ENCODE measurements around the gene ATP5F1D. TPM values are rescaled to one million over a fixed set of nuclear protein-coding genes. Genes with fewer than 3 reads are reported as not detected.

ATP5F1D gene
- total RNA-seq, 1 experiment from 2014 or later, result 157 TPM

GRCh38 chr19:1226522-1227303, 14.8 kb upstream of the ATP5F1D start:
- Histone ChIP-seq H3K4me3 (no peak overlapping the region), H3K79me2 (ENCODE audit: low read depth) (no peaks in the 10 kb centered on the region), H3K9me3 (ENCODE audit: insufficient read depth, low read depth) (no peaks in the 10 kb centered on the region), H3F3A (ENCODE audit: insufficient read depth, low read depth) (no peaks in the 10 kb centered on the region), H3K27me3 (ENCODE audit: insufficient read depth, low read depth) (no peaks in the 10 kb centered on the region), H2AFZ (no peak overlapping the region), H3K4me1 (replicated peaks; ENCODE audit: insufficient read depth) (0 out of 2 replicates have a peak, but pooled peaks cover 2% of the 10 kb centered on the region), H3K36me3 (ENCODE audit: low read depth) (no peaks in the 10 kb centered on the region), H3K9me2 (ENCODE audit: insufficient read depth) (no peaks in the 10 kb centered on the region), H4K20me1 (ENCODE audit: insufficient read depth) (peaks cover 8% of the 10 kb centered on the region; the same call in 1 of the 2 replicates), H3K4me2 (no peak overlapping the region), H3K27ac (no peak overlapping the region)
- TF ChIP-seq EZH2 (IDR thresholded peaks at IDR 0.05; ENCODE audit: low read depth) (no peak), CTCF (conservative IDR thresholded peaks at IDR 0.05) (no peak)
- BruUV-seq (replicated peaks), result no TSS peak
- ChIA-PET CTCF (no interaction called here), POLR2A (ENCODE audit: unreplicated experiment) (no interaction called here)
- intact Hi-C loops (cut with micrococcal nuclease; ENCODE audit: unreplicated experiment), result no loop called here
- no peak for DNase-seq

DNA sequence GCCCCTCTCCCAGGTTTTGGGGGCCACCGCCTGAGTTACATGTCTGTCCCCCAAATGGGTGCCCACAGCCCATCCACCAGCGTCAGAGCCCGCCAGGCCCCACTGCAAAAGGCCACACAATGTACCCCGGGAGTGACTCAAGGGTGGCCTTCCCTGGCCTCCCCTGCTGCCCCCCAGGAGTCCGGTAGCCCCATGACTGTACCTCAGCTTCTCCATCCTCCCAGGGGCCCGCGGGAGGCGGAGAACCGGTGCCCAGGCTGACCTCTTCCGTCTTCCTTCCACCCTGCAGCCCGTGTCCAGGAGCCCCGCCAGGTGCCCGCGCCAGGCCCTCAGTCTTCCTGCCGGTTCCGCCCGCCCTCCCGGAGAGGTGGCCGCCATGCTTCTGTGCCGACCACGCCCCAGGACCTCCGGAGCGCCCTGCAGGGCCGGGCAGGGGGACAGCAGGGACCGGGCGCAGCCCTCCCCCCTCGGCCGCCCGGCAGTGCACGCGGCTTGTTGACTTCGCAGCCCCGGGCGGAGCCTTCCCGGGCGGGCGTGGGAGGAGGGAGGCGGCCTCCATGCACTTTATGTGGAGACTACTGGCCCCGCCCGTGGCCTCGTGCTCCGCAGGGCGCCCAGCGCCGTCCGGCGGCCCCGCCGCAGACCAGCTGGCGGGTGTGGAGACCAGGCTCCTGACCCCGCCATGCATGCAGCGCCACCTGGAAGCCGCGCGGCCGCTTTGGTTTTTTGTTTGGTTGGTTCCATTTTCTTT, 14.1 kb upstream of the ATP5F1D start:
- peaks cover 7% of the 10 kb centered on the region; the same call in 1 of the 2 replicates for H4K20me1 ChIP-seq (ENCODE audit: insufficient read depth)
- no peaks in the 10 kb centered on the region for H3K36me3 ChIP-seq (ENCODE audit: low read depth)
- ChIA-PET CTCF (no interaction called here), POLR2A (ENCODE audit: unreplicated experiment) (no interaction called here)
- intact Hi-C loops (cut with micrococcal nuclease; ENCODE audit: unreplicated experiment), result no loop called here
- BruUV-seq (replicated peaks), result no TSS peak
- no peak overlapping the region for H3K4me2 ChIP-seq
- no peak for DNase-seq
- no peak overlapping the region for H3K4me3 ChIP-seq
- no peaks in the 10 kb centered on the region for H3K9me2 ChIP-seq (ENCODE audit: insufficient read depth)
- 0 out of 2 replicates have a peak, but pooled peaks cover 6% of the 10 kb centered on the region for H3K4me1 ChIP-seq (replicated peaks; ENCODE audit: insufficient read depth)
- no peak overlapping the region for H2AFZ ChIP-seq
- TF ChIP-seq CTCF (conservative IDR thresholded peaks at IDR 0.05) (no peak), EZH2 (IDR thresholded peaks at IDR 0.05; ENCODE audit: low read depth) (no peak)
- H3K9me3 ChIP-seq (ENCODE audit: insufficient read depth, low read depth), result no peaks in the 10 kb centered on the region
- no peaks in the 10 kb centered on the region for H3K27me3 ChIP-seq (ENCODE audit: insufficient read depth, low read depth)
- no peak overlapping the region for H3K27ac ChIP-seq
- H3K79me2 ChIP-seq (ENCODE audit: low read depth), result no peaks in the 10 kb centered on the region
- peaks cover 6% of the 10 kb centered on the region for H3F3A ChIP-seq (ENCODE audit: insufficient read depth, low read depth)

GRCh38 chr19:1228161-1228957, 13.2 kb upstream of the ATP5F1D start:
- BruUV-seq (replicated peaks), result no TSS peak
- TF ChIP-seq CTCF (conservative IDR thresholded peaks at IDR 0.05), result no peak
- no peak for TF ChIP-seq EZH2 (IDR thresholded peaks at IDR 0.05; ENCODE audit: low read depth)
- ChIA-PET POLR2A (ENCODE audit: unreplicated experiment) (no interaction called here), CTCF (no interaction called here)
- intact Hi-C loops (cut with micrococcal nuclease; ENCODE audit: unreplicated experiment), result no loop called here
- no peak overlapping the region for H3K4me3 ChIP-seq
- no peaks in the 10 kb centered on the region for H3K79me2 ChIP-seq (ENCODE audit: low read depth)
- no peak overlapping the region for H3K27ac ChIP-seq
- H2AFZ ChIP-seq, result no peak overlapping the region
- no peak for DNase-seq
- H3K4me1 ChIP-seq (replicated peaks; ENCODE audit: insufficient read depth), result 0 out of 2 replicates have a peak, but pooled peaks cover 6% of the 10 kb centered on the region
- no peaks in the 10 kb centered on the region for H4K20me1 ChIP-seq (ENCODE audit: insufficient read depth)
- H3K27me3 ChIP-seq (ENCODE audit: insufficient read depth, low read depth), result no peaks in the 10 kb centered on the region
- no peaks in the 10 kb centered on the region for H3K9me3 ChIP-seq (ENCODE audit: insufficient read depth, low read depth)
- peaks cover 9% of the 10 kb centered on the region for H3F3A ChIP-seq (ENCODE audit: insufficient read depth, low read depth)
- H3K36me3 ChIP-seq (ENCODE audit: low read depth), result no peaks in the 10 kb centered on the region
- no peak overlapping the region for H3K4me2 ChIP-seq
- no peaks in the 10 kb centered on the region for H3K9me2 ChIP-seq (ENCODE audit: insufficient read depth)
